ENCODE data around the gene OTUB2. TPM values are rescaled to one million over a fixed set of nuclear protein-coding genes. Genes with fewer than 3 reads are reported as not detected.

Gene OTUB2
- total and polyA plus RNA-seq, 2 donors (not counting 3 experiments of a cell fraction or from before 2014, with no cell fraction given), result 0.70 to 1.6 TPM

DNA sequence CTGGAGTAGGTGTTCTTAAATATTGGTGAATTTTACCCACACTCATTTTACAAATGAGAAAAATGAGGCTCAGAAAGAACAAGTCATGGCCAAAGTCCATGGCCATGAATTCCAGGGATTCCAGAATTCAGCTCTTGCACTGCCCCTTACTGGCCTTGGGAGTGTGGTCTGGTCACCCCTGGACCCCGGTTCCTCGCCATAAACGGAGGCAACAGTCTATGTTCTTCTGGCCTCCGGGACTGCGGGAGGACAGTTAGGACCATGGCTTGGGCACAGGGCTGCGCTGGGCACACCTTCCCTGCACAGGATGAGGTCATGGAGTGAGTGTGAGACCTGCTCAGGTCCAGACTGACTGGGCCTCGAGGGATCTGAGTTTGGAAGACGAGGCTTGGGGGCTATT lies 22.1 kb upstream of the OTUB2 start:
- ChIA-PET POLR2A (no interaction called here), CTCF (interaction anchor here (1.0 to 12.5 kb wide), 4 partner anchors 14 to 65 kb away, joined by 3 to 368 read pairs (median 4); no protein-coding TSS in a partner anchor)
- FAIRE-seq, result no peak
- intact Hi-C loops (cut with micrococcal nuclease), result loop anchor here (10.0 kb wide), 1 partner anchor 349 kb away; no protein-coding TSS in a partner anchor
- dilution Hi-C loops (cut with MboI; ENCODE audit: extremely low pct_ligation_motif_present, low sequenced_read_pairs), result no loop called here
- no peaks in the 10 kb centered on the region for H3K9me3 ChIP-seq (replicated peaks; ENCODE audit: control insufficient read depth, insufficient read depth, low read length)
- no peaks in the 10 kb centered on the region for H3K27me3 ChIP-seq (ENCODE audit: control insufficient read depth in 2 of 2, insufficient read depth in 2 of 2, low read length in 2 of 2)
- H3K4me1 ChIP-seq (ENCODE audit: control insufficient read depth, extremely low read depth, insufficient read depth, low read length), result no peaks in the 10 kb centered on the region
- H2AFZ ChIP-seq (ENCODE audit: low read depth, low read length), result no peak overlapping the region
- no peak overlapping the region for H3K4me2 ChIP-seq (ENCODE audit: insufficient read depth, low read length)
- no peak overlapping the region for H3K27ac ChIP-seq (ENCODE audit: insufficient read depth, low read depth, low read length)
- no peak overlapping the region for H3K4me3 ChIP-seq (replicated peaks in 1 of 3; ENCODE audit: insufficient read depth in 1 of 3, low read depth in 1 of 3, low read length in 3 of 3)
- TF ChIP-seq, protein P1, sequence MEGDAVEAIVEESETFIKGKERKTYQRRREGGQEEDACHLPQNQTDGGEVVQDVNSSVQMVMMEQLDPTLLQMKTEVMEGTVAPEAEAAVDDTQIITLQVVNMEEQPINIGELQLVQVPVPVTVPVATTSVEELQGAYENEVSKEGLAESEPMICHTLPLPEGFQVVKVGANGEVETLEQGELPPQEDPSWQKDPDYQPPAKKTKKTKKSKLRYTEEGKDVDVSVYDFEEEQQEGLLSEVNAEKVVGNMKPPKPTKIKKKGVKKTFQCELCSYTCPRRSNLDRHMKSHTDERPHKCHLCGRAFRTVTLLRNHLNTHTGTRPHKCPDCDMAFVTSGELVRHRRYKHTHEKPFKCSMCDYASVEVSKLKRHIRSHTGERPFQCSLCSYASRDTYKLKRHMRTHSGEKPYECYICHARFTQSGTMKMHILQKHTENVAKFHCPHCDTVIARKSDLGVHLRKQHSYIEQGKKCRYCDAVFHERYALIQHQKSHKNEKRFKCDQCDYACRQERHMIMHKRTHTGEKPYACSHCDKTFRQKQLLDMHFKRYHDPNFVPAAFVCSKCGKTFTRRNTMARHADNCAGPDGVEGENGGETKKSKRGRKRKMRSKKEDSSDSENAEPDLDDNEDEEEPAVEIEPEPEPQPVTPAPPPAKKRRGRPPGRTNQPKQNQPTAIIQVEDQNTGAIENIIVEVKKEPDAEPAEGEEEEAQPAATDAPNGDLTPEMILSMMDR (IDR thresholded peaks at IDR 0.05; ENCODE audit: extremely low read depth in 1 of 2, insufficient read depth in 1 of 2, low read depth in 1 of 2, low read length in 2 of 2), result no peak
- no peak for TF ChIP-seq POLR2A (IDR thresholded peaks at IDR 0.05; ENCODE audit: low read depth, low read length)
- no peak for TF ChIP-seq FOS (IDR thresholded peaks at IDR 0.05; ENCODE audit: borderline replicate concordance, insufficient read depth, low read length)
- TF ChIP-seq EZH2 (IDR thresholded peaks at IDR 0.05; ENCODE audit: borderline replicate concordance, low read depth, low read length, severe bottlenecking), result no peak
- TF ChIP-seq MYC (IDR thresholded peaks at IDR 0.05; ENCODE audit: low read depth, low read length), result no peak
- TF ChIP-seq POLR2AphosphoS5 (IDR thresholded peaks at IDR 0.05; ENCODE audit: insufficient read depth, low read depth, low read length), result no peak
- no peak for TF ChIP-seq JUN (IDR thresholded peaks at IDR 0.05; ENCODE audit: borderline replicate concordance, insufficient read depth, insufficient read length, low read depth)
- TF ChIP-seq GATA2 (IDR thresholded peaks at IDR 0.05; ENCODE audit: insufficient read depth, insufficient read length, low read depth, low read length), result no peak
- TF ChIP-seq, protein P2, sequence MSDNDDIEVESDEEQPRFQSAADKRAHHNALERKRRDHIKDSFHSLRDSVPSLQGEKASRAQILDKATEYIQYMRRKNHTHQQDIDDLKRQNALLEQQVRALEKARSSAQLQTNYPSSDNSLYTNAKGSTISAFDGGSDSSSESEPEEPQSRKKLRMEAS (IDR thresholded peaks at IDR 0.05; ENCODE audit: insufficient read depth, insufficient read length), result no peak
- no peak for DNase-seq (ENCODE audit: low read depth, low spot score)
- BruUV-seq (replicated peaks), result no TSS peak
- H3K9me1 ChIP-seq (replicated peaks; ENCODE audit: control insufficient read depth, extremely low read depth, insufficient read depth, low read length), result no peaks in the 10 kb centered on the region
- no peaks in the 10 kb centered on the region for H3K36me3 ChIP-seq (ENCODE audit: control insufficient read depth in 2 of 2, extremely low read depth in 1 of 2, insufficient read depth in 2 of 2, low read length in 2 of 2)
- H3K9ac ChIP-seq (replicated peaks; ENCODE audit: extremely low read depth, insufficient read depth, low read length), result no peak overlapping the region
- no peaks in the 10 kb centered on the region for H3K79me2 ChIP-seq (ENCODE audit: control insufficient read depth, insufficient read depth, low read length)
- H4K20me1 ChIP-seq (replicated peaks; ENCODE audit: control insufficient read depth, extremely low read depth, insufficient read depth, low read length), result no peaks in the 10 kb centered on the region
